ENCODE results near the gene ATP1B2.

ATP1B2 gene

DNA sequence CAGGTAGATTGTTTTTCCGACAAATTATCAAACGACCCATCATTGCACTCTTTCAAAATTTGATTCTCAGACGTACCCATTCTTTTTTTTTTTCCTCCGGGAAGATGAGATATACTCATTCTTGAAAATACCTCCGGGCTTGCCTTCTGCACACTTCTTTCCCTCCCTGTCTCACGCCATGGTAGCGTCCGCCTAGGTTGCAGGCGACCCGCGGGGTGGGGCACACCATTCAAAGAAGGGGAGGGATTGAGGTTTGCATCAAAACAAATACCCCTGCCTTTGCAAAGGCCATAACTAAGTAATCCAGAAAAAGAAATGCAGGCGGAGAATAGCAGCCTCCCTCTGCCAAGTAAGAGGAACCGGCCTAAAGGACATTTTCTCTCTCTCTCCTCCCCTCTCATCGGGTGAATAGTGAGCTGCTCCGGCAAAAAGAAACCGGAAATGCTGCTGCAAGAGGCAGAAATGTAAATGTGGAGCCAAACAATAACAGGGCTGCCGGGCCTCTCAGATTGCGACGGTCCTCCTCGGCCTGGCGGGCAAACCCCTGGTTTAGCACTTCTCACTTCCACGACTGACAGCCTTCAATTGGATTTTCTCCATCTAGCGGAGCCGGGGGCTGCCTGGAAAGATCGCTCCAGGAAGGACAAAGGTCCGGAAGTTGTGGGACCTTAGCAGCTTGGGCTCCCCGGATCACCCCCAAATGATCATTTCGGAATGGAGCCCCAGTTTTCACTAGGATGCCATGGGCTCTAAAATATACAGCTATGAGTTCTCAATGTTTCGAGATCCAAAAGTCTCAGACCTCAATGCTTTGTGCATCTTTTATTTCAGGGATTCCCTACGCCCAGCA, 35.7 kb downstream of the ATP1B2 start:
- DNase-seq = peak; percentile 58

DNA sequence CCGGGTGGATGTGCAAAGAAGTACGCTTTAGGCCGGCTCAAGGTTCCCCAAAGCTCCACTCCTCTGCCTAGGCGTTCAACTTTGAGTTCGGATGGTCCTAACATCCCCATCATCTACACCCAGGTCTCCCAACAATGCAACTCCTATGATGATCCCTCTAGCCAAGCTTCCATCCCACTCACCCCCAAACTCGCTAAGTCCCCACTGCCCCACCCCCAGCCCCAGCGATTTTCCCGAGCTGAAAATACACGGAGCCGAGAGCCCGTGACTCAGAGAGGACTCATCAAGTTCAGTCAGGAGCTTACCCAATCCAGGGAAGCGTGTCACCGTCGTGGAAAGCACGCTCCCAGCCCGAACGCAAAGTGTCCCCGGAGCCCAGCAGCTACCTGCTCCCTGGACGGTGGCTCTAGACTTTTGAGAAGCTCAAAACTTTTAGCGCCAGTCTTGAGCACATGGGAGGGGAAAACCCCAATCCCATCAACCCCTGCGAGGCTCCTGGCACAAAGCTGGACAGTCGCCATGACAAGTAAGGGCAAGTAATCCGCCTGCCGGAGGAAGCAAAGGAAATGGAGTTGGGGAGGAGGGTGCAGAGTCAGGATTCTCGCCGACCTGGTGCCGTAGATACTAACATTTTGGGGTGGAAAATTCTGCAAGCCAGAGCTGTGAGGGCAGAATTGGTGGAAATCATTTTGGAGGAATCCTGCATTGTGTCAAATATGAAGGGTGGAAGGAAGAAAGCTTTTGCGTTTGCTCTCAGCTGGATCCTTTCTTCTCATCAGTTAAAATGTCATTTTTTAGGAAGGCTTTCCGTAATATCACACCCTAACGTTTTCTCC, 36.6 kb downstream of the ATP1B2 start, which contains the start of gene TP53:
Gene TP53 (minus strand): TSS at position 419 of the 836 bp plus-strand sequence. CDS start 10,896 bp downstream, outside the sequence.
- peak; percentile 71 for DNase-seq

DNA sequence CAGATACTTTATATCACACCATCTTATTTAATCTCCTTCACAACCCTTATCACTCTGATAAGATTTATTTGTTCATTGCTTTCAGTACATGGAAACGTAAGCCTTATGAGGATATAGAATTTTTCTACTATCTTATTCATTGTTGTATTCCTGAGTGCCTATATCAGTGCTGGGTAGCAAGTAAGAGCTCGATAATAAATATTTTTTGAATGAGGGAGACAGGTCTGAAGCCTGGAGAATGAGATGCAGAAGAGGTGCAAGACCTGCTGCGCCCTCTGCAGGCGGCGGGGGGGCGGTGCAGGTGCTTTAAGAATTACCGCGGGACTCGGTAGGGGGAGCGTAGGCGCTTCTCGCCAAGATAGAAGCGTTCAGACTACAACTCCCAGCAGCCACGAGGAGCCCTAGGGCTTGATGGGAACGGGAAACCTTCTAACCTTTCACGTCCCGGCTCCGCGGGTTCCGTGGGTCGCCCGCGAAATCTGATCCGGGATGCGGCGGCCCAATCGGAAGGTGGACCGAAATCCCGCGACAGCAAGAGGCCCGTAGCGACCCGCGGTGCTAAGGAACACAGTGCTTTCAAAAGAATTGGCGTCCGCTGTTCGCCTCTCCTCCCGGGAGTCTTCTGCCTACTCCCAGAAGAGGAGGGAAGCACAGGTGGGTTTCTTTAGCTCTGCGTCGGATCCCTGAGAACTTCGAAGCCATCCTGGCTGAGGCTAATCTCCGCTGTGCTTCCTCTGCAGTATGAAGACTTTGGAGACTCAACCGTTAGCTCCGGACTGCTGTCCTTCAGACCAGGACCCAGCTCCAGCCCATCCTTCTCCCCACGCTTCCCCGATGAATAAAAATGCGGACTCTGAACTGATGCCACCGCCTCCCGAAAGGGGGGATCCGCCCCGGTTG, 37.4 kb downstream of the ATP1B2 start, which contains the start of gene WRAP53:
Gene WRAP53 (plus strand): TSS at position 570 of the 900 bp plus-strand sequence. CDS start 172 bp downstream, at position 742.
- DNase-seq = peak; percentile 92

DNA sequence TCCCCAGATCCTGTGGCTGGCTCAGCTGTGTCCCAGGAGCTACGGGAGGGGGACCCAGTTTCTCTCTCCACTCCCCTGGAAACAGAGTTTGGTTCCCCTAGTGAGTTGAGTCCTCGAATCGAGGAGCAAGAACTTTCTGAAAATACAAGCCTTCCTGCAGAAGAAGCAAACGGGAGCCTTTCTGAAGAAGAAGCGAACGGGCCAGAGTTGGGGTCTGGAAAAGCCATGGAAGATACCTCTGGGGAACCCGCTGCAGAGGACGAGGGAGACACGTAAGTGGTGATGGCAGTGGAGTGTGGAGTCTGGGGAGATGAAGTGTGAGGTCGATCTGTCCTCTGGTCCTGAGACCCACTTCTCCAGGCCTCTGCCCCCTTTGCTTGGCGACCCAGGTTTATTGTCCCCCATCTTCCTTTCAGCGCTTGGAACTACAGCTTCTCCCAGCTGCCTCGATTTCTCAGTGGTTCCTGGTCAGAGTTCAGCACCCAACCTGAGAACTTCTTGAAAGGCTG, 38.1 kb downstream of the ATP1B2 start:
- DNase-seq = no peak

DNA sequence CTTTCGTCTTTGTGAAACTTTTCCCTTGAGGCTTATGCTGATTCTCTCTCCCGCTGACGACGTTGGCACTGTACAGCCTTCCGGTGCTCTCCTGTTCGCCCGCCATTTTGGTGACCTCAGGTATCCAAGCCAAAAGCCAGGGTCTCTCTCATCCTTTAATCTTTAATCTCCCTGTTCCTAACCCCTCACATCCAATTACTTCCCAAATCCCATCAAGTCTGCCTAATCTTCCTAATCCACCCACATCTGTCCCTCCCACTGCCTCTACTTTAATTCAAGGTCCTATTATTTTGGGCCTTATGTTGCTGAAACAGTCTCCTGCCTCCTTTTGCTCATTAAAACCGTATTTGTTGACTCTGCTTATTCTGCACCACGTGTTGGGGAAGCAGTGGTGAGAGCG, 44.9 kb downstream of the ATP1B2 start:
- DNase-seq = no peak

DNA sequence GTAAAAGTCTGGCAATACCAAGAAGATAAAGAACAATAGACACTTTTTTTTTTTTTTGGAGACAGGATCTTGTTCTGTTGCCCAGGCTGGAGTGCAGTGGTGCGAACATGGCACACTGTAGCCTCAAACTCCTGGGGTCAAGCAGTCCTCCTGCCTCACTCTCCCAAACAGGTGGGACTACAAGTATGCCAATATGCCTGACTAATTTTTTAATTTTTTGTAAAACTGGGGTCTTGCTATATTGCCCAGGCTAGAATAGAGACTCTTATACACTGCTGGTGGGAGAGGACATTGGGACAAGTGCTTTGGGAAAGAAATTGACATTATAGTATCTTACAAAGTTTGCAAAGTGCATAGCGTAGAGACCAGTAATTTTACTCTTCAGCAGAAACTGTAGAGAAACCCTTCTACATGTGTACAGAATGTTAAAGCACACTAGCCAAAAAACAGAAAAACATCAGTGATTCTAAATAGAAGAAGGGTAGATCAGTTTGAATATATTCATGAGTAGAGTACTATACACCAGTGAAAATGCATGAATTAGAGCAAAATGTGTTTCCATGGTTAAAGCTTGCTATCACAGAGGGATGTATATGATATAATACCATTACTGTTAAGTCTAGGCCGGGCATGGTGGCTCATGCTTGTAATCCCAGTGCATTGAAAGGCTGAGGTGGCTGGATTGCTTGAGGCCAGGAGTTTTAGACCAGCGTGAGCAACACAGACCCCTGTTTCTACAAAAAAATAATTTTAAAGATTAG, 47.3 kb downstream of the ATP1B2 start:
- DNase-seq = no peak

DNA sequence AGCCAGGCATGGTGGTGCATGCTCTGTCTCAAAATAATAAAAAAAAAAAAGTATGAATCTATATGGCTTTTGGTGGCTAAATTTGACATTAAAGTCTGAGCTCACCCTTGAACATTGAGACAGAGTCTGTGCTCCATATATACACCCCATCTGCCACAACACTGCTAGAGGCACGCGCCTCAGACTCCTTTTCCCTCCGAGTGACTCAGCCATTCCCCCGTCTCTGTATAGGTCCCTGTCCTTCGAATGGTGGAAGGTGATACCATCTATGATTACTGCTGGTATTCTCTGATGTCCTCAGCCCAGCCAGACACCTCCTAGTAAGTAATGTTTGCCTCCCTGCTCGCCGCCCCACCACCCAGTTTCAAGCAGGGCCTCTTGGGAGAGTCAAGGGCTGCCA, 49.8 kb downstream of the ATP1B2 start:
- no peak for DNase-seq

DNA sequence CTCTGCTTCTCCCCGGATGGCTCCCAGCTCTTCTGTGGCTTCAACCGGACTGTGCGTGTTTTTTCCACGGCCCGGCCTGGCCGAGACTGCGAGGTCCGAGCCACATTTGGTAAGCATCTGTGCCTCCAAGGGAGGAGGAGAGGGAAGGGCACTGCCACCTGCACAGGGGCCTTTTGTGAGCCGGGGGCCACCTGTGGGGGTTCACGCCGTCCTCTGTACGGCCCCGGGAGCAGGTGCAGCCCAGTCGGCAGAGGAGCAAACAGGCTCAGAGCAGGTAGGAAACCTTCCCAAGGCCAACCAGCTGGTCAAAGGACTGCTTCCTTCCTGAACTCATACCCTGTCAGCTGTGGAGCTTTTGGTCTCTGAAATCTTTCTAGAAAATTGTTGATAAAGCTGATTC, 51.0 kb downstream of the ATP1B2 start:
- DNase-seq = no peak

DNA sequence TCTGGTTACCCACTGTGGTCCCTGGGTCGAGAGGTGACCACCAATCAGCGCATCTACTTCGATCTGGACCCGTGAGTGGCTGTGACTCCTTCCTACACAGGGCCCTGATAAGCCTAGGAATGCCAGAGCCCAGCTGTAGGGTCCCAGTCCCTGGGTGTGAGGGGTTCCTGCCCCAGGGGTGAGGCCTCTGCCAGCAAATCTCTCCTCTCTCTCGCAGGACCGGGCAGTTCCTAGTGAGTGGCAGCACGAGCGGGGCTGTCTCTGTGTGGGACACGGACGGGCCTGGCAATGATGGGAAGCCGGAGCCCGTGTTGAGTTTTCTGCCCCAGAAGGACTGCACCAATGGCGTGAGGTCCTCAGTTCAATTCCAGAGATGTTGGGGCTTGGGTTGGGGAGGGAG, 52.0 kb downstream of the ATP1B2 start:
- DNase-seq = no peak

DNA sequence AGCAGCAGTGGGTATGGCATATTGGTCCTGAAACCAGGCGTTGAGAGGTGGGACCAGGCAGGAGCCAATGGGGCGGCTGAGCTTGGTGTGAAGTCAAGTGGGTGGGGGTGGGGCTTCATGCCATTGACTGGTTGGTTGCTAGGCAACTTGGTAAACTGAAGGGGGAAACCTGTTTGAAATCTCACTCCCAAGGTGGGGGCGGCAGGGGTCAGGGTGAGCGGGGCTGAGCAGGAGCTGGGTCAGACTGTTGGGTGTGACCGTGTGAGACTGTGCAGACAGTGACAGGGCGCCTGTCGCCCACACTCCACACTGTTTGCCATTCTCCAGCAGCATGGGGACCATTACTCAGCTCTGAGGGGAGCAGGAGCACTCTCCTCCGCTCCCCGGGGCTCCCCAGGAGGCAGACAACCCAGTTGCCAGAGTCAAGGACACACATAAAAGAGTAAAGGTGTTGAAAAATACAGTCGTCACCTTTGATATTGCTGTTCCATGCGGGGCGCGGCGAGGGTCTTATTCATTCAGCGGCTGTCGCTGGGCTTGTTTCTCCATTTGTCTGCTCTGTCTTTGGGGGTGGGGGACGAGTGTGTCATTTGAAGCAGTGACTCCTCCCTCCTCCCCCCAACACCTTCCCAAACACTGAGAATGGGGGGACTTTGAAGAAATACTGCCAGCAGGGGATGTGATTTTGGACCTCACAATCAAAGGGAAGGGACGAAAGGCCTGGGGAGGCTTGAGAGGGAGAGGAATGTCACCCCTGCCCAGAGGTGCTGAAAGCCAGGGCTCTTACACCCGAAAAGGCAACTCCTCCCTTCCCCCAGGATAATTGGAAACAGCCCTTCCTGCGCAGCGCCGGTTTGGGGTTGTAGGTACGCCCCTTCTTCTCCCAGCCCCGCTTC, 53.1 kb downstream of the ATP1B2 start:
- DNase-seq = peak; percentile 50

DNA sequence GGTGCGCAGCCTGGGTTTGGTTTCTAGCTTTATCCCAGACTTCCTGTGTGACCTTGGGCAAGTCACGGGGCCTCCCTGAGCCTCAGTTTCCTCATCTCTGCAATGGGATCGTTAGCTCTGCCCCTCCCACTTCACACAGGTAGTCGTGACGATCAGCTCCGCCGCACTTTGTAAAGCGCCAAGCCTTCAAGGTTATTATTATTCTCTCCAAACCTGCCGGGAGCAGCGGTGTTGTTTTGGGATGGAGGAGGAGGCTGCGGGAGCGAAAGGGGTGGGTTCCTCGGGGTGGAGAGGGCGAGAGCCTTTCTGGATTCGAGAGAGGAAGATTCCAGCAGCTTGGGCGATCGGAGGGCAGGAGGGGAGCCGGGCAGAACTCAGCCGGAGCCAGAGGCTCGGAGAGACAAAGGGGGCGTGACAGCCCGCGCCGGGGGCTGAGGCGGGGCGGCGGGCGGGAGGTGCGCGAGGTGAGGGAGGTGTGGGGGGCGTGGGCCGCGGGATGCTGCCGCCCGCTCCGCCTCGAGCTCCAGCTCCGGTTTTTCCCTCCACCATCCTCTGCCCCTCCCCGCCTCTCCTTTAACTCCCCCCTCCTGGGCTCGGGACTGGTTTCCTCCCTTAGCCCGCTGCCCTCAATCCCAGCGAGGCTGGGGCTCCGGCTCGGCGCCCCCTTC, 54.0 kb downstream of the ATP1B2 start, which contains the start of gene EFNB3:
Gene EFNB3 (plus strand): TSS at position 602 of the 668 bp plus-strand sequence. CDS start 397 bp downstream, outside the sequence.
- DNase-seq = no peak

DNA sequence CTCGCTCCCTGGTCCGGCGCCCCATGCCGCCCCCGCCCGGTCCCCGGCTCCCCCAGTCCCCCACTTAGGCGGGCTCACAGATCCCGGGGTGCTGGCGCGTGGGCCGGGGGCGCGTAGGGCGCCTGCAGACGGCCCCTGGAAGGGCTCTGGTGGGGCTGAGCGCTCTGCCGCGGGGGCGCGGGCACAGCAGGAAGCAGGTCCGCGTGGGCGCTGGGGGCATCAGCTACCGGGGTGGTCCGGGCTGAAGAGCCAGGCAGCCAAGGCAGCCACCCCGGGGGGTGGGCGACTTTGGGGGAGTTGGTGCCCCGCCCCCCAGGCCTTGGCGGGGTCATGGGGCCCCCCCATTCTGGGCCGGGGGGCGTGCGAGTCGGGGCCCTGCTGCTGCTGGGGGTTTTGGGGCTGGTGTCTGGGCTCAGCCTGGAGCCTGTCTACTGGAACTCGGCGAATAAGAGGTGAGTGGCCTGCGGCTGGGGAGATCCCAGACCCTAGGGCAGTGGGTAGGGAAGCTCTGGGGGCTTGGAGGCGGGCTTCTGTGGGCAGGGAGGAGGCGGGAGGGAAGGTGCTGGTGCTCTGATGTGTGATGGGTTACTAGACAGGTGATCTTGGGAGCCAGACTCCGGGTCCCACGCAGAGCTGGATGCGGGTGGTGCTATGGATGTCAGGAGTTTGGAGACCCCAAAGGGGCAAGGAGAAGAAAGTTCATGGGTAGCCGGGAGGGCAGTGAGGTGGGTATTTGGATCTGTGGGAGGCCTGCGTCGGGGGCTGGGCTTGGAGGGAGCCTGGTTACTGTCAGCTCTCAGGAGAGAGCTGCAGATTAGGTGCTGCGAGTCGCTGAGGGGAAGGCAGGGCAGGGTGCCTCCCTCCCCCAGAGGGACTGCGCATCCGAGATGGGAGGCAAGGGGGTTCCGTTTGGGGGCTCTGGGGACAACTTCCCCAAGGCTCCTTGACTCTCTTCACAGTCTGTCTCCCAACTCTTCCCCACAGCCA, 54.8 kb downstream of the ATP1B2 start:
- no peak for DNase-seq

DNA sequence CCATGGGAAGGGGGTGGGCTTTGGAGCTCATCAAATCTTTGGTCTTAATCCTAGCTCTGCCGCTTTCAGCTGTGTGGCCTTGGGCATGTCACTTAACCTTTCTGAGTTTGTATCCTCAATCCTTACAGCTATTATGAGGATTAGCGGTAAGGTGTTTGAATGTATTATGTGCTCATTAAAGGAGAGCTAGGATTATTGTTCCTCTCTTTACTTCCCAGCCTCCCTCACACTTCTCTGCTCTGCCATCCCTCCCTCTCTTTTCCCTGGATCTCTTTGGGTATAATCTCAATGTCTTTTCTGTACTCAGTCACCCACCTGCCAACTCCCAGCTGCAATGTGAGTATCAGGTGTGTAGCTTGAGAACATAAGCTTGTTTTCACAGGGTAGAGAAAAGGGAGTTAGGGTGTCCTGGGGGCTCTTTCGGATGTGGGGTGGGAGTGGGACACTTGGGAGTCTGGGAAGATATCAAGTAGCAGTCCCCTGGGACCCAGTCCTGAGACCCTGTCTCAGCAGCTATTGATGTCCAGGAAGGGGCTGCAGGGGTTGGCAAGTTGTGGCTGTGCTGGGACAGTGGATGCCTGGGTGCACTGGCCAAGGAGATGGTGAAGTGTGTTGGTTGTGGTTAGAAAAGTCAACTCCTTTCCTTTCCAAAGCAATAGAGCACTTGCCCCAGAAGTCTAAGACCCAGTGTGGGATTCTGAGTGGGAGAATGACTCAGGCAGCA, 56.1 kb downstream of the ATP1B2 start:
- DNase-seq = no peak

All from NCI-H2029 (cell line).